Endothelial cell of umbilical vein (primary cell): ENCODE results near the gene RASGEF1C.

ENCODE experiments used
- JUN ChIP-seq: IDR thresholded peaks from 2 replicates; pipeline ENCODE4 v1.6.1; 2011; ENCODE audit warnings: borderline replicate concordance, low read depth; ENCODE audit not compliant: insufficient read length, insufficient read depth
- POLR2A ChIP-seq: IDR thresholded peaks from 2 replicates; pipeline ENCODE4 v1.6.1; 2012; ENCODE audit warnings: low read depth, mild to moderate bottlenecking, control low read depth, low read length
- TF ChIP-seq, protein P1 (sequence below), 2 donors: IDR thresholded peaks; 1 replicate in 1 of 2; 2 replicates in 1 of 2; pipeline ENCODE4 v1.5.1; 2011; ENCODE audit warnings: low read length in 2 of 2, mild to moderate bottlenecking in 2 of 2, moderate library complexity in 2 of 2, control low read depth in 1 of 2, inconsistent platforms in 1 of 2, low read depth in 1 of 2; ENCODE audit not compliant: insufficient read depth in 1 of 2; ENCODE audit errors: extremely low read depth in 1 of 2

DNA sequence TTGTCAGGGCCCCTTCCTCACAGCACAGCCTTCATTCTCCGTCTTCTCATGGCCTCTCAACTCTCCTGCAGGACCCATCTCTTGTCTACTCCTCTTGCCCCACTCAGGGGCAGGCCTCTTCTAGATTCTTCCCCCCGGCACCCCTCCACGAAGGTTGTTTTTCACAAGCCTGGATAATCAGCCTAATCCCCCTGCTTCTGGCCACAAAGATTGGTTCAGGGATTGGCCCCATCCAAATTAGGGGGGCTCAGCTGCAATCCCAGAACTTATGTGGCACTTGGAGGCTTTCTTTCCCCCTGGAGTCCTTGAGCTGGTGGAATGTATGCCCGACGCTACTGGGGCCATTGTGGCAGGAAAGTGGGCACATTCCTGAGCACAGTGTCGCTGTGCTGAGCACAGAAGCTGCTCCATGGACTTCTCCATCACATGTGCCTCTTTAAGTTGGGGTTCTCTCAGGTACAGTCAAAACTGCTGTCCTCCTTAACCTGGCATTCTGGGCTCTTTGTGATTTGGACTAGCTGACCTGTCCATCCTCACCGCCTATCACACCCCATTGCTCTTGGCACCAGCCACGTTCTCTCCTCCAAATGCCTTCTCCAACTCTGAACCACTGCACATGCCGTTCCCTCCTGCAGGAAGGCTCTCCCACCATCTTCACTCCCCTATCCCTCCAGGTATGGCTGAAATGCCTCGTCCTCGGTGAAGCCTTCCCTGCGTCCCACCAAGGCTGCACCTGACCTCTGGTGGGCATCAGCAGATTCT lies 70.6 kb downstream of the RASGEF1C start:
- TF ChIP-seq, protein P1, sequence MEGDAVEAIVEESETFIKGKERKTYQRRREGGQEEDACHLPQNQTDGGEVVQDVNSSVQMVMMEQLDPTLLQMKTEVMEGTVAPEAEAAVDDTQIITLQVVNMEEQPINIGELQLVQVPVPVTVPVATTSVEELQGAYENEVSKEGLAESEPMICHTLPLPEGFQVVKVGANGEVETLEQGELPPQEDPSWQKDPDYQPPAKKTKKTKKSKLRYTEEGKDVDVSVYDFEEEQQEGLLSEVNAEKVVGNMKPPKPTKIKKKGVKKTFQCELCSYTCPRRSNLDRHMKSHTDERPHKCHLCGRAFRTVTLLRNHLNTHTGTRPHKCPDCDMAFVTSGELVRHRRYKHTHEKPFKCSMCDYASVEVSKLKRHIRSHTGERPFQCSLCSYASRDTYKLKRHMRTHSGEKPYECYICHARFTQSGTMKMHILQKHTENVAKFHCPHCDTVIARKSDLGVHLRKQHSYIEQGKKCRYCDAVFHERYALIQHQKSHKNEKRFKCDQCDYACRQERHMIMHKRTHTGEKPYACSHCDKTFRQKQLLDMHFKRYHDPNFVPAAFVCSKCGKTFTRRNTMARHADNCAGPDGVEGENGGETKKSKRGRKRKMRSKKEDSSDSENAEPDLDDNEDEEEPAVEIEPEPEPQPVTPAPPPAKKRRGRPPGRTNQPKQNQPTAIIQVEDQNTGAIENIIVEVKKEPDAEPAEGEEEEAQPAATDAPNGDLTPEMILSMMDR (IDR thresholded peaks at IDR 0.05; ENCODE audit: extremely low read depth in 1 of 2, insufficient read depth in 1 of 2, low read depth in 1 of 2, low read length in 2 of 2), result no peak
- TF ChIP-seq JUN (no peak), POLR2A (no peak)
